IMR-90 (cell line): ENCODE data around the gene SUGCT. TPM values are rescaled to one million over a fixed set of nuclear protein-coding genes. Genes with fewer than 3 reads are reported as not detected.

Experiments
- ATAC-seq: fragments of 200-7000 bp; cut with Tn5 transposase; 2 replicates; pipeline ENCODE4 v1.9.1; 2020; ENCODE audit warnings: low read depth, mild to moderate bottlenecking, moderate library complexity
- BruUV-seq: library from RNA; stranded (reverse); fragments of 400-500 nt; replicated peaks from 2 replicates; lab custom pipeline; 2021; lab: Mats Ljungman, UMichigan
- CTCF ChIA-PET: fragments of 300-600 bp; formaldehyde crosslinking; extraction: SDS; loops from one replicate; lab custom pipeline; 2021; ENCODE audit warnings: antibody characterized with exemption; lab: Yijun Ruan, JAX
- POLR2A ChIA-PET: fragments of 300-600 bp; sonication (Branson Sonifier 250); formaldehyde crosslinking; loops from one replicate; lab custom pipeline; 2022; ENCODE audit warnings: antibody characterized with exemption; ENCODE audit not compliant: unreplicated experiment; lab: Charles Lee
- DNase-seq: peaks from one replicate; pipeline ENCODE4 v3.0.0; 2013
- H2AFZ ChIP-seq: replicated peaks from 2 replicates; pipeline ENCODE3; 2013; ENCODE audit warnings: low read length, mild to moderate bottlenecking; ENCODE audit not compliant: poor library complexity
- H2AK5ac ChIP-seq: 2 replicates; pipeline ENCODE4 v1.6.1; 2013; ENCODE audit warnings: low read depth, low read length, inconsistent platforms
- H2AK9ac ChIP-seq: replicated peaks from 2 replicates; pipeline ENCODE3; 2013; ENCODE audit warnings: mild to moderate bottlenecking, low read depth, low read length, moderate library complexity; ENCODE audit not compliant: poor library complexity
- H2BK120ac ChIP-seq: 2 replicates; pipeline ENCODE4 v1.6.1; 2013; ENCODE audit warnings: low read depth, low read length, inconsistent platforms
- H2BK15ac ChIP-seq: 3 replicates; pipeline ENCODE4 v1.6.1; 2013; ENCODE audit warnings: low read depth, low read length, inconsistent platforms
- H2BK20ac ChIP-seq: 2 replicates; pipeline ENCODE4 v1.6.1; 2013; ENCODE audit warnings: low read depth, mild to moderate bottlenecking, inconsistent platforms, low read length, moderate library complexity
- H2BK5ac ChIP-seq: 2 replicates; pipeline ENCODE4 v1.6.1; 2013; ENCODE audit warnings: mild to moderate bottlenecking, low read depth, low read length, inconsistent platforms; ENCODE audit not compliant: poor library complexity, severe bottlenecking
- H3K14ac ChIP-seq: replicated peaks from 2 replicates; pipeline ENCODE4 v1.6.1; 2013; ENCODE audit warnings: low read depth, low read length, inconsistent platforms
- H3K18ac ChIP-seq: 2 replicates; pipeline ENCODE4 v1.6.1; 2013; ENCODE audit warnings: low read depth, low read length, control low read depth
- H3K23ac ChIP-seq: 2 replicates; pipeline ENCODE4 v1.6.1; 2013; ENCODE audit warnings: low read depth, low read length, inconsistent platforms
- H3K27ac ChIP-seq: 2 replicates; pipeline ENCODE4 v1.5.1; 2013; ENCODE audit warnings: mild to moderate bottlenecking, control low read depth, low read length; ENCODE audit not compliant: insufficient read depth
- H3K27me3 ChIP-seq: 2 replicates; pipeline ENCODE4 v1.6.1; 2013; ENCODE audit warnings: low read length; ENCODE audit not compliant: control insufficient read depth, insufficient read depth
- H3K36me3 ChIP-seq: 2 replicates; pipeline ENCODE4 v1.6.1; 2013; ENCODE audit warnings: low read length, mixed read lengths; ENCODE audit not compliant: control insufficient read depth, insufficient read depth
- H3K4ac ChIP-seq: 2 replicates; pipeline ENCODE4 v1.6.1; 2013; ENCODE audit warnings: low read depth, low read length, inconsistent platforms
- H3K4me1 ChIP-seq: 2 replicates; pipeline ENCODE4 v1.6.1; 2013; ENCODE audit warnings: low read length, mixed read lengths; ENCODE audit not compliant: control insufficient read depth, insufficient read depth
- H3K4me2 ChIP-seq: 2 replicates; pipeline ENCODE4 v1.6.1; 2013; ENCODE audit warnings: low read depth, mild to moderate bottlenecking, control low read depth, low read length, moderate library complexity
- H3K4me3 ChIP-seq: 2 replicates; pipeline ENCODE4 v1.5.1; 2013; ENCODE audit warnings: low read depth, mild to moderate bottlenecking, control low read depth, low read length, moderate library complexity; ENCODE audit not compliant: insufficient read depth
- H3K56ac ChIP-seq: 2 replicates; pipeline ENCODE4 v1.6.1; 2013; ENCODE audit warnings: low read length, inconsistent platforms; ENCODE audit not compliant: insufficient read depth; ENCODE audit errors: extremely low read depth
- H3K79me1 ChIP-seq, 2 experiments: 2 replicates each; pipeline ENCODE4 v1.6.1; 2013; ENCODE audit warnings: low read length in 2 of 2, inconsistent platforms in 1 of 2, low read depth in 1 of 2
- H3K9ac ChIP-seq: 2 replicates; pipeline ENCODE4 v1.6.1; 2013; ENCODE audit warnings: low read depth, low read length, control low read depth
- H3K9me1 ChIP-seq: 2 replicates; pipeline ENCODE4 v1.6.1; 2013; ENCODE audit warnings: low read length, inconsistent platforms; ENCODE audit not compliant: insufficient read depth
- H3K9me3 ChIP-seq: 2 replicates; pipeline ENCODE4 v1.6.1; 2013; ENCODE audit warnings: low read length; ENCODE audit not compliant: control insufficient read depth, insufficient read depth
- H4K20me1 ChIP-seq: 2 replicates; pipeline ENCODE4 v1.6.1; 2013; ENCODE audit warnings: low read length, inconsistent platforms; ENCODE audit not compliant: insufficient read depth
- H4K5ac ChIP-seq: 2 replicates; pipeline ENCODE4 v1.6.1; 2013; ENCODE audit warnings: mild to moderate bottlenecking, low read depth, low read length, control low read depth
- H4K8ac ChIP-seq, 2 experiments: 2 replicates each; pipeline ENCODE4 v1.6.1; 2013; ENCODE audit warnings: low read depth in 2 of 2, low read length in 2 of 2, control low read depth in 1 of 2, inconsistent platforms in 1 of 2
- H4K91ac ChIP-seq: 2 replicates; pipeline ENCODE4 v1.6.1; 2013; ENCODE audit warnings: low read depth, low read length, inconsistent platforms; ENCODE audit not compliant: insufficient read depth
- BHLHE40 ChIP-seq: fragments of 150-350 bp; IDR thresholded peaks from 2 replicates; pipeline ENCODE4 v1.6.1; 2016; ENCODE audit warnings: mild to moderate bottlenecking, low read depth, low read length
- CEBPB ChIP-seq: IDR thresholded peaks from 2 replicates; pipeline ENCODE4 v1.6.1; 2012; ENCODE audit warnings: low read depth, low read length, improper control_type of control experiment
- CHD1 ChIP-seq: IDR thresholded peaks from 2 replicates; pipeline ENCODE4 v1.6.1; 2012; ENCODE audit warnings: low read depth, low read length, improper control_type of control experiment
- ELK1 ChIP-seq: fragments of 150-350 bp; IDR thresholded peaks from 2 replicates; pipeline ENCODE4 v1.6.1; 2016; ENCODE audit warnings: low read depth, mild to moderate bottlenecking, low read length, moderate library complexity, borderline replicate concordance
- FOS ChIP-seq: fragments of 150-350 bp; IDR thresholded peaks from 2 replicates; pipeline ENCODE4 v1.6.1; 2016; ENCODE audit warnings: low read depth, low read length
- MAFK ChIP-seq: IDR thresholded peaks from 2 replicates; pipeline ENCODE4 v1.6.1; 2012; ENCODE audit warnings: low read depth, low read length, improper control_type of control experiment
- MAZ ChIP-seq: IDR thresholded peaks from 2 replicates; pipeline ENCODE4 v1.6.1; 2012; ENCODE audit warnings: low read depth, mild to moderate bottlenecking, low read length, improper control_type of control experiment, moderate library complexity, borderline replicate concordance
- MXI1 ChIP-seq: IDR thresholded peaks from 2 replicates; pipeline ENCODE4 v1.6.1; 2012; ENCODE audit warnings: low read depth, mild to moderate bottlenecking, low read length, moderate library complexity, borderline replicate concordance
- NFE2L2 ChIP-seq: fragments of 150-350 bp; IDR thresholded peaks from 2 replicates; pipeline ENCODE4 v1.6.1; 2016; ENCODE audit warnings: low read depth, mild to moderate bottlenecking, low read length
- POLR2A ChIP-seq: IDR thresholded peaks from 2 replicates; pipeline ENCODE4 v1.6.1; 2012; ENCODE audit warnings: mild to moderate bottlenecking, low read depth, low read length
- RAD21 ChIP-seq: IDR thresholded peaks from 2 replicates; pipeline ENCODE4 v1.6.1; 2012; ENCODE audit warnings: low read length, improper control_type of control experiment
- RCOR1 ChIP-seq: IDR thresholded peaks from 2 replicates; pipeline ENCODE4 v1.6.1; 2012; ENCODE audit warnings: mild to moderate bottlenecking, low read length, improper control_type of control experiment; ENCODE audit not compliant: insufficient replicate concordance
- RFX5 ChIP-seq: IDR thresholded peaks from 2 replicates; pipeline ENCODE4 v1.8.0; 2012; ENCODE audit warnings: low read depth, mild to moderate bottlenecking, low read length, moderate library complexity
- SMC3 ChIP-seq: fragments of 150-350 bp; IDR thresholded peaks from 2 replicates; pipeline ENCODE4 v1.6.1; 2016; ENCODE audit warnings: low read depth, mild to moderate bottlenecking, antibody characterized with exemption, low read length, moderate library complexity
- USF2 ChIP-seq: fragments of 150-350 bp; IDR thresholded peaks from 2 replicates; pipeline ENCODE4 v1.6.1; 2017; ENCODE audit warnings: mild to moderate bottlenecking, antibody characterized with exemption, low read length, low read depth
- WGBS, 2 experiments: methylation state at CpG; one replicate each; pipeline versions ENCODE4 v1.1.5 to v1.1.7; 2013; ENCODE audit warnings: missing lambda C conversion rate in 2 of 2; ENCODE audit not compliant: insufficient read length in 1 of 2; ENCODE audit errors: extremely low coverage in 2 of 2; 5-methylcytosine and 5-hydroxymethylcytosine counted together
- dilution Hi-C: fragments of 300-500 bp; cut with HindIII; formaldehyde crosslinking; loops from one replicate; pipeline ENCODE4 v1.14.3; 2018; ENCODE audit warnings: low sequenced_read_pairs; ENCODE audit not compliant: unreplicated experiment
- in situ Hi-C: fragments of 300-500 bp; cut with MboI; formaldehyde crosslinking; loops from 3 replicates; pipeline ENCODE4 v1.14.3; 2019; ENCODE audit warnings: low sequenced_read_pairs, inconsistent platforms, mixed read lengths
- intact Hi-C: fragments of 100-400 bp; cut with micrococcal nuclease; formaldehyde crosslinking; loops from 2 replicates; pipeline ENCODE4 v1.10.0; 2022
- polyA plus RNA-seq, 3 experiments: library from polyadenylated mRNA; depleted of rRNA; stranded (reverse); fragments of >200 nt; gene quantifications; 2 replicates each; pipeline ENCODE4 v1.2.3, GENCODE V29; 2012; ENCODE audit warnings: low replicate concordance in 1 of 3
- total RNA-seq: library from RNA; depleted of rRNA; stranded (reverse); fragments of >200 nt; gene quantifications from 2 replicates; pipeline ENCODE4 v1.2.3, GENCODE V29; 2012
- TF ChIP-seq, protein P1 (sequence below): conservative IDR thresholded peaks from 2 replicates; pipeline ENCODE4 v1.5.1; 2012; ENCODE audit warnings: mild to moderate bottlenecking, low read depth, low read length, improper control_type of control experiment

Gene SUGCT
- total and polyA plus RNA-seq, 2 of the 4 experiments (the other 2 are of a cell fraction), result 5.9 to 8.3 TPM

DNA sequence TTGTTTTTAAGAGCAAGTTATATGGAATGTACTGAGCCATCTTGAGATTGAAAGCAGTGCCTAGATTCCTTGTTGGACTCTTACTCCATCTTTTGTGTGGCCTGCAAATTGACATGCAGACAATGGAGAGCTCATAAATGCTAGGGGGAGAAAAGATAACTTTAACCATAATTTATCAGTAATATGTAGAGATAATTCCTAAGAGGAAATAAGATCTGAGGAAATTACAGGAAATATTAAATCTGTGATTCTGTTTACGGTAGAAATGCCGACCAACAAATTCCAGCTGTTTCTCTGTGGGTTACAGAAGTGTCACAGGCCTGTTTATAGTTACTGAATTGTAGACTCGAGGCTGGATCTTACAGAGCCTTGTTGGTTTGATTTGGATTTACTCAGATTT, 348.0 kb downstream of the SUGCT start:
- TF ChIP-seq ELK1 (no peak), RFX5 (no peak), MAZ (no peak), USF2 (no peak), MXI1 (no peak), POLR2A (no peak), RCOR1 (no peak), FOS (no peak), RAD21 (no peak), MAFK (no peak), NFE2L2 (no peak), CEBPB (no peak), SMC3 (no peak), BHLHE40 (no peak), CHD1 (no peak)
- TF ChIP-seq, protein P1, sequence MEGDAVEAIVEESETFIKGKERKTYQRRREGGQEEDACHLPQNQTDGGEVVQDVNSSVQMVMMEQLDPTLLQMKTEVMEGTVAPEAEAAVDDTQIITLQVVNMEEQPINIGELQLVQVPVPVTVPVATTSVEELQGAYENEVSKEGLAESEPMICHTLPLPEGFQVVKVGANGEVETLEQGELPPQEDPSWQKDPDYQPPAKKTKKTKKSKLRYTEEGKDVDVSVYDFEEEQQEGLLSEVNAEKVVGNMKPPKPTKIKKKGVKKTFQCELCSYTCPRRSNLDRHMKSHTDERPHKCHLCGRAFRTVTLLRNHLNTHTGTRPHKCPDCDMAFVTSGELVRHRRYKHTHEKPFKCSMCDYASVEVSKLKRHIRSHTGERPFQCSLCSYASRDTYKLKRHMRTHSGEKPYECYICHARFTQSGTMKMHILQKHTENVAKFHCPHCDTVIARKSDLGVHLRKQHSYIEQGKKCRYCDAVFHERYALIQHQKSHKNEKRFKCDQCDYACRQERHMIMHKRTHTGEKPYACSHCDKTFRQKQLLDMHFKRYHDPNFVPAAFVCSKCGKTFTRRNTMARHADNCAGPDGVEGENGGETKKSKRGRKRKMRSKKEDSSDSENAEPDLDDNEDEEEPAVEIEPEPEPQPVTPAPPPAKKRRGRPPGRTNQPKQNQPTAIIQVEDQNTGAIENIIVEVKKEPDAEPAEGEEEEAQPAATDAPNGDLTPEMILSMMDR, result no peak
- ATAC-seq (peak; percentile 68), DNase-seq (no peak)
- H2AFZ ChIP-seq, result no peak overlapping the region
- no peaks in the 10 kb centered on the region for H3K36me3 ChIP-seq
- H3K56ac ChIP-seq, result no peak overlapping the region
- no peak overlapping the region for H3K27ac ChIP-seq
- ChIA-PET POLR2A (no interaction called here), CTCF (interaction anchor here (1.1 to 1.6 kb wide), 2 partner anchors 10 to 15 kb away, joined by 3 to 7 read pairs; no protein-coding TSS in a partner anchor)
- 40% methylated on average over 2 of the region's 3 CpGs; no CpG with 5 or more reads in 1 of the 2 experiments for WGBS, 2 experiments
- no peak overlapping the region for H2BK120ac ChIP-seq
- no peak overlapping the region for H2BK5ac ChIP-seq
- no peak overlapping the region for H3K9ac ChIP-seq
- no peaks in the 10 kb centered on the region; the same call in 1 of the 2 replicates for H3K4me1 ChIP-seq
- dilution Hi-C loops (no loop called here), intact Hi-C loops (no loop called here), in situ Hi-C loops (no loop called here)
- BruUV-seq, result no TSS peak
- no peak overlapping the region for H3K23ac ChIP-seq
- H3K4ac ChIP-seq, result no peak overlapping the region
- H3K14ac ChIP-seq, result no peak overlapping the region
- no peak overlapping the region for H4K91ac ChIP-seq
- no peaks in the 10 kb centered on the region for H3K9me1 ChIP-seq
- H3K27me3 ChIP-seq, result no peaks in the 10 kb centered on the region
- no peak overlapping the region for H3K4me2 ChIP-seq
- no peak overlapping the region for H2BK15ac ChIP-seq
- H4K5ac ChIP-seq, result no peak overlapping the region
- H3K4me3 ChIP-seq, result no peak overlapping the region
- H2BK20ac ChIP-seq, result no peak overlapping the region
- H2AK5ac ChIP-seq, result no peak overlapping the region
- H2AK9ac ChIP-seq, result no peak overlapping the region
- H3K79me1 ChIP-seq, result no peaks in the 10 kb centered on the region
- no peak overlapping the region for H3K18ac ChIP-seq
- no peak overlapping the region; a peak in 1 of 4 replicates for H4K8ac ChIP-seq
- no peaks in the 10 kb centered on the region for H4K20me1 ChIP-seq
- H3K9me3 ChIP-seq, result no peaks in the 10 kb centered on the region
